Osteocyte (in vitro differentiated cells): ENCODE data around the gene TNFRSF8. TPM values are rescaled to one million over a fixed set of nuclear protein-coding genes. Genes with fewer than 3 reads are reported as not detected.

ENCODE experiments used
- DNase-seq: peaks from one replicate; pipeline ENCODE4 v3.0.0; 2021; ENCODE audit warnings: mixed read lengths; ENCODE audit not compliant: unreplicated experiment; ENCODE audit errors: extremely low spot score
- H3K27ac Mint-ChIP-seq: one replicate; pipeline ENCODE4 v1.8.0; 2021; ENCODE audit warnings: mild to moderate bottlenecking, mixed read lengths; ENCODE audit not compliant: unreplicated experiment
- H3K27me3 Mint-ChIP-seq: one replicate; pipeline ENCODE4 v1.8.0; 2021; ENCODE audit warnings: mixed read lengths; ENCODE audit not compliant: unreplicated experiment
- H3K36me3 Mint-ChIP-seq: one replicate; pipeline ENCODE4 v1.8.0; 2021; ENCODE audit warnings: mixed read lengths; ENCODE audit not compliant: unreplicated experiment
- H3K4me1 Mint-ChIP-seq: one replicate; pipeline ENCODE4 v1.8.0; 2021; ENCODE audit warnings: mixed read lengths; ENCODE audit not compliant: unreplicated experiment
- H3K4me3 Mint-ChIP-seq: one replicate; pipeline ENCODE4 v1.8.0; 2021; ENCODE audit warnings: mild to moderate bottlenecking, moderate library complexity, mixed read lengths; ENCODE audit not compliant: unreplicated experiment
- H3K9me3 Mint-ChIP-seq: one replicate; pipeline ENCODE4 v1.8.0; 2021; ENCODE audit warnings: mixed read lengths; ENCODE audit not compliant: unreplicated experiment
- CTCF ChIP-seq: fragments of 200-600 bp; sonication (generic); IDR thresholded peaks from 2 replicates; pipeline ENCODE4 v1.5.0; 2021; ENCODE audit warnings: antibody characterized with exemption, mild to moderate bottlenecking, moderate library complexity
- total RNA-seq: library from RNA; stranded (reverse); gene quantifications from 2 replicates; pipeline ENCODE4 v1.2.1, GENCODE V29; 2021

TNFRSF8 gene
- total RNA-seq, 1 donor from 2014 or later: not detected

GRCh38 chr1:12163210-12163609 is 100.1 kb downstream of the TNFRSF8 start:
- no peak for DNase-seq
- no peaks in the 10 kb centered on the region for H3K27me3 Mint-ChIP-seq
- H3K9me3 Mint-ChIP-seq: no peaks in the 10 kb centered on the region
- no peak for TF ChIP-seq CTCF
- peaks cover 45% of the 10 kb centered on the region for H3K4me1 Mint-ChIP-seq
- no peak overlapping the region for H3K27ac Mint-ChIP-seq
- no peaks in the 10 kb centered on the region for H3K36me3 Mint-ChIP-seq
- H3K4me3 Mint-ChIP-seq: no peak overlapping the region

- Mint-ChIP-seq H3K4me3 (no peak overlapping the region), H3K4me1 (peaks cover 47% of the 10 kb centered on the region), H3K36me3 (no peaks in the 10 kb centered on the region), H3K9me3 (no peaks in the 10 kb centered on the region), H3K27ac (no peak overlapping the region), H3K27me3 (no peaks in the 10 kb centered on the region)
- DNase-seq: no peak
- no peak for TF ChIP-seq CTCF
Observed at GRCh38 chr1:12164210-12164609, 101.1 kb downstream of the TNFRSF8 start.

- no peak for DNase-seq
- H3K27me3 Mint-ChIP-seq: no peaks in the 10 kb centered on the region
- no peak for TF ChIP-seq CTCF
- H3K4me1 Mint-ChIP-seq: peaks cover 48% of the 10 kb centered on the region
- H3K36me3 Mint-ChIP-seq: no peaks in the 10 kb centered on the region
- no peaks in the 10 kb centered on the region for H3K9me3 Mint-ChIP-seq
- no peak overlapping the region for H3K4me3 Mint-ChIP-seq
- H3K27ac Mint-ChIP-seq: no peak overlapping the region
Observed at GRCh38 chr1:12165342-12165741, 102.2 kb downstream of the TNFRSF8 start.

- Mint-ChIP-seq H3K4me1 (peaks cover 42% of the 10 kb centered on the region), H3K27ac (peak within 1 kb of the TSS; percentile 5), H3K36me3 (no peaks in the 10 kb centered on the region), H3K9me3 (no peaks in the 10 kb centered on the region), H3K27me3 (no peaks in the 10 kb centered on the region), H3K4me3 (peak within 1 kb of the TSS; percentile 73)
- no peak for TF ChIP-seq CTCF
- no peak for DNase-seq
Observed at GRCh38 chr1:12166834-12167492, 103.9 kb downstream of the TNFRSF8 start, which contains the start of gene TNFRSF1B. Gene TNFRSF1B (plus strand): TSS chr1:12166991. CDS start chr1:12167092, 101 bp downstream.

- Mint-ChIP-seq H3K36me3 (no peaks in the 10 kb centered on the region), H3K9me3 (no peaks in the 10 kb centered on the region), H3K4me1 (peaks cover 35% of the 10 kb centered on the region), H3K4me3 (peak overlapping the region; percentile 73), H3K27ac (peak overlapping the region; percentile 5), H3K27me3 (no peaks in the 10 kb centered on the region)
- TF ChIP-seq CTCF: no peak
- no peak for DNase-seq
Observed at GRCh38 chr1:12167493-12168429, 104.7 kb downstream of the TNFRSF8 start.
